Calu3 (cell line): ENCODE data around the gene TEX51. TPM values are rescaled to one million over a fixed set of nuclear protein-coding genes. Genes with fewer than 3 reads are reported as not detected.

Source experiments
- BruUV-seq: library from RNA; stranded (reverse); fragments of 400-500 nt; replicated peaks from 2 replicates; lab custom pipeline; 2021; lab: Mats Ljungman, UMichigan
- CTCF ChIA-PET: fragments of 300-600 bp; sonication (Branson Sonifier 250); formaldehyde crosslinking; loops from one replicate; lab custom pipeline; 2022; ENCODE audit warnings: antibody characterized with exemption; lab: Charles Lee
- DNase-seq: peaks from one replicate; pipeline ENCODE4 v3.0.0; 2022
- H3K27ac Mint-ChIP-seq: one replicate; pipeline ENCODE4 v1.8.0; 2022; ENCODE audit warnings: mixed read lengths; ENCODE audit not compliant: unreplicated experiment
- H3K27me3 Mint-ChIP-seq: one replicate; pipeline ENCODE4 v1.8.0; 2022; ENCODE audit warnings: mixed read lengths; ENCODE audit not compliant: unreplicated experiment
- H3K36me3 Mint-ChIP-seq: one replicate; pipeline ENCODE4 v1.8.0; 2022; ENCODE audit warnings: mild to moderate bottlenecking, moderate library complexity, mixed read lengths; ENCODE audit not compliant: insufficient read depth, unreplicated experiment
- H3K4me1 Mint-ChIP-seq: one replicate; pipeline ENCODE4 v1.8.0; 2022; ENCODE audit warnings: mild to moderate bottlenecking, low read depth, mixed read lengths; ENCODE audit not compliant: unreplicated experiment
- H3K4me3 Mint-ChIP-seq: one replicate; pipeline ENCODE4 v1.8.0; 2022; ENCODE audit warnings: mild to moderate bottlenecking, low read depth, moderate library complexity, mixed read lengths; ENCODE audit not compliant: unreplicated experiment
- H3K9me3 Mint-ChIP-seq: one replicate; pipeline ENCODE4 v1.8.0; 2022; ENCODE audit warnings: low read depth, mixed read lengths; ENCODE audit not compliant: unreplicated experiment
- CTCF ChIP-seq: fragments of 200-600 bp; IDR thresholded peaks from one replicate; pipeline ENCODE4 v1.8.0; 2022; ENCODE audit warnings: antibody characterized with exemption; ENCODE audit not compliant: unreplicated experiment
- intact Hi-C: fragments of 100-400 bp; cut with micrococcal nuclease; formaldehyde crosslinking; loops from one replicate; pipeline ENCODE4 v1.10.0; 2022; ENCODE audit not compliant: unreplicated experiment
- total RNA-seq: library from RNA; stranded (reverse); gene quantifications from 2 replicates; pipeline ENCODE4 v1.2.3, GENCODE V29; 2022

The TEX51 gene
- total RNA-seq, 1 experiment from 2014 or later: not detected

GRCh38 chr2:126879348-126880298 lies 19.1 kb upstream of the TEX51 start:
- Mint-ChIP-seq H3K4me3 (no peak overlapping the region), H3K27me3 (no peaks in the 10 kb centered on the region)
- CTCF ChIA-PET: no interaction called here

GRCh38 chr2:126880324-126880723 lies 18.4 kb upstream of the TEX51 start:
- no peak for DNase-seq
- Mint-ChIP-seq H3K27ac (no peak overlapping the region), H3K27me3 (no peaks in the 10 kb centered on the region), H3K9me3 (peaks cover 5% of the 10 kb centered on the region), H3K36me3 (no peaks in the 10 kb centered on the region), H3K4me1 (no peaks in the 10 kb centered on the region), H3K4me3 (no peak overlapping the region)
- intact Hi-C loops: no loop called here
- BruUV-seq: no TSS peak
- no peak for TF ChIP-seq CTCF
- CTCF ChIA-PET: no interaction called here

More at GRCh38 chr2:126879348-126880298, 19.1 kb upstream of the TEX51 start:
- Mint-ChIP-seq H3K4me1 (no peaks in the 10 kb centered on the region), H3K36me3 (no peaks in the 10 kb centered on the region), H3K27ac (no peak overlapping the region), H3K9me3 (peaks cover 10% of the 10 kb centered on the region)
- no peak for DNase-seq
- no TSS peak for BruUV-seq
- intact Hi-C loops: no loop called here
- no peak for TF ChIP-seq CTCF

- no peak overlapping the region for H3K27ac Mint-ChIP-seq
- intact Hi-C loops: no loop called here
- no peaks in the 10 kb centered on the region for H3K9me3 Mint-ChIP-seq
- no peak for TF ChIP-seq CTCF
- no peaks in the 10 kb centered on the region for H3K27me3 Mint-ChIP-seq
- no peak overlapping the region for H3K4me3 Mint-ChIP-seq
- CTCF ChIA-PET: no interaction called here
- no TSS peak for BruUV-seq
- no peaks in the 10 kb centered on the region for H3K36me3 Mint-ChIP-seq
- no peaks in the 10 kb centered on the region for H3K4me1 Mint-ChIP-seq
- DNase-seq: no peak
These were observed 17.9 kb upstream of the TEX51 start for GRCh38 chr2:126880817-126881216.

GRCh38 chr2:126881591-126881990 lies 17.1 kb upstream of the TEX51 start:
- Mint-ChIP-seq H3K27me3 (no peaks in the 10 kb centered on the region), H3K4me3 (no peak overlapping the region), H3K4me1 (no peaks in the 10 kb centered on the region), H3K27ac (no peak overlapping the region), H3K9me3 (no peaks in the 10 kb centered on the region), H3K36me3 (no peaks in the 10 kb centered on the region)
- no TSS peak for BruUV-seq
- intact Hi-C loops: no loop called here
- no peak for TF ChIP-seq CTCF
- CTCF ChIA-PET: no interaction called here
- DNase-seq: no peak
